Measurements from ENCODE around the gene AGAP9.
"Not testable (repeated sequence)": the region's sequence is repeated elsewhere in the genome, so short reads cannot be mapped to it uniquely, and the experiment has no call there.

AGAP9 gene

DNA sequence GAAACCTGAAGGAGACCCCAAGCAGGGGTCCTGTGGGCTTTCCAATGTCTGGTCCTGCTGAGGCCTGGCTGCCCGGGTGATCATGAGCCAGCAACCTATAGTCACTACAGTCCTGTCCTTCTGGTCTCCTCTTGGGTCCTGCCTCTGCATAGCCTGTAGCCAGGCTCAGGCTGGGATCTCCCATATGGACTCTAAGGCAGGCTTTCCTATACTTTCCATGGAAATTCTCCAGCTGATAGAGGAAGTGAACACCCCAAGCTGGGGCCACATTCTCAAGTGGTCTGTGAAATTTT lies 66.0 kb downstream of the AGAP9 start:
- DNase-seq (ENCODE audit: low spot score) = no peak

DNA sequence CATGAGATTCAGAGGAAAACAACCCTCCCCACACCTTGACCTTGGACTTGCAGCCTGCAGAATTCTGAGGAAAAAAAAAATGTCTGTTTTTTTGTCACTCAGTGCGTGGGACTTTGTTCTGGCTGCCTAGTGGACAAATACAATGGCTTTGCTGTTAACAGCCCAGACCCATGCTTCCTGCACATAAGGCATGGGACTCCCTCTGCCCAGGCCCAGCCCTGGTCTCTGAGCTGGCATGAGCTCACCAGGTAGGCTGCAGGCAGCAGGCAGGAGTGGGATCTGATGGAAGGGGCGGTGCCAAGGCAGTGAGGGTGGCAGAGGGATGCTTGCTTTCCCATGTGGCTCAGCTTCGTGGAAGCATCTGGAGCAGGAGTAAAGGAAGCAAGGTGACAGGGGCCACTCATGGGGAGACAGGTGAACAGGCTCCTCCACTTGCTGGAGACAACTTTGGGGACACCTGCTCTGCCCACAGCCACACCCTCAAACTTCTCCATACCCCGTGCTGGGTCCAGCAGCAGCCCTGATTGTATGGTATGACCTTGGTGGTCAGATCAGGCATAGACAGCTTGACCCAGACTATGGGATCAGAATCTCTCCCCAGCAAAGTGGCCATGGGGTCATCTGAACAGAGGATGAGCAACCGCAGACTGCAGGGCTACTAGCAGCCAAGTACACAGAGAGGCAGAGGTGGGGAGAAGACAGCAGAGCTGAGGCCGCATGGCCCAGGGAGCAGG lies 66.5 kb downstream of the AGAP9 start:
- DNase-seq (ENCODE audit: low spot score) = no peak

DNA sequence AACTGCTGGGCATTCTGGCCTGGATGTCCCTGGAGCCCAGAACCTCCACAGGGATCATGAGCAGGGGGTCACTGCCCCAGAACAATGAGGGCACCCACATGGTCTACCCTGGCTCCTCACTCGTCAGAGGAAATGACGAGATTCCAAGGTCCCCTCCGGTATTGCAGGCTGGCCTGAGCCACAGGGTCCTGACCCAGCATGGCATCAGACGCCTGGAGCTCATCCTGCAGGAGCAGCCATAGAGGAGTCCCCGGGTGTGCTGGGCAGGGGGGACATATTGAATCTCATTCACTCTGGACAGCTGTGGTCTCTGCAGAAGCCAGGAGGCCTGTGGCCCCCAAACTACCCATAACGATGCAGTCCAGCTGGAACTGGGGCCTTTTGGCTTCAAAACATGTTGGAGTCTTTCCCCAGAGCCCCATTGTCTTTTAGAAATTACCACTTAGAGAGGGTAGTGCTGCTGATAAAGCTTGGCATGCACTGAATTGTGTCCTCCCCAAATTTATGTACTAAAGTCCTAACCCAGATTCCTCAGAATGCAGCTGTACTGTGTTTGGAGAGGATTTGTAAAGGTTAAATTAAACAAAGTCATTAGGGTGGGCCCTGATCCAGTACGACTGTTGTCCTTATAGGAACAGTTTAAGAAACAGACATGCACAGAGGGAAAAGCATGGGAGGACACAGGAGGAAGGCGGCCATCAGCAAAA lies 67.2 kb downstream of the AGAP9 start:
- no peak for DNase-seq (ENCODE audit: low spot score)

DNA sequence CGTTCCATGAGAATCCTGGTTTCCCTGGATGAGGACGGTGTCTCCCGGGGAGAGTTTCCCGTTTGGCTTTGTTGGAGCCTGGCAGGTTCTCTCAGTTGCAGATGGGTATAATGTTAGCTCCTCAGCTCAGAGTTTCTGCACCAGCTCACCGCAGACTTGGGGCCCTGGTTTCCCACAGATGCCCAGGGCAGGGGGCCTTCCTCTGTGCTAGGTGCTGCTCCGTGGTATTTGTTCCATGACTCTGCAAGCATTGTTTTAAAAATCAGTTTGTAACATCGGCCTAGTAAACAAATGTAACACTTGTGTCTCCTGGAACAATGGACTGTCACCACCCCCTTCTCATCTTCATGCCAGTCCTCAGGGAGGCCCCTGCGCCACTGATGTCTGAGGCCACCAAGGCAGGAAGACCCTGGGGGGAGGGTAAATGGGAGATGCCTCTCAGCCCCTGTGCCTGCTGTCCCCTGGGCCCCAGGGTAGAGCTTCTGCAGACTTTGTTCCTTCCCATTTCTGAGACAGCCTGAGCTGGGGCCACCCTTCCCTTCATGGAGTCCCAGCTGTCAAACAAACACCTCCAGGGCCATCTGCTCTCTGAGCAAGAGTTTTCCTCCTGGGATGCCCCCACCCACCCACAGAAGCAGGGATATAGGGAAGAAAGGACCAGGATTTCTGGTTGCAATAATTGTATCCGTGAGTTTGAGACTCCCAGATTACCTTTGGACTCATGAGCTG lies 67.9 kb downstream of the AGAP9 start:
- not testable (repeated sequence) for DNase-seq (ENCODE audit: low spot score)

DNA sequence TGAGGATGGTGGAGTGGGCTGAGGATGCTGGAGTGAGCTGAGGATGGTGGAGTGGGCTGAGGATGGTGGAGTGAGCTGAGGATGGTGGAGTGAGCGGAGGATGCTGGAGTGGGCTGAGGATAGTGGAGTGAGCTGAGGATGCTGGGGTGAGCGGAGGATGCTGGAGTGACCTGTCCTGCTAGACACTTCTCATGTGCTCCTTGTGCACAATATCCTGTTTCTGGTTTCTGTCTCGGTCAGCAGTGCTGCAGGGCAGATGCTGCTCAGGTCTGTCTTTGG lies 68.7 kb downstream of the AGAP9 start:
- no peak for DNase-seq (ENCODE audit: low spot score)

DNA sequence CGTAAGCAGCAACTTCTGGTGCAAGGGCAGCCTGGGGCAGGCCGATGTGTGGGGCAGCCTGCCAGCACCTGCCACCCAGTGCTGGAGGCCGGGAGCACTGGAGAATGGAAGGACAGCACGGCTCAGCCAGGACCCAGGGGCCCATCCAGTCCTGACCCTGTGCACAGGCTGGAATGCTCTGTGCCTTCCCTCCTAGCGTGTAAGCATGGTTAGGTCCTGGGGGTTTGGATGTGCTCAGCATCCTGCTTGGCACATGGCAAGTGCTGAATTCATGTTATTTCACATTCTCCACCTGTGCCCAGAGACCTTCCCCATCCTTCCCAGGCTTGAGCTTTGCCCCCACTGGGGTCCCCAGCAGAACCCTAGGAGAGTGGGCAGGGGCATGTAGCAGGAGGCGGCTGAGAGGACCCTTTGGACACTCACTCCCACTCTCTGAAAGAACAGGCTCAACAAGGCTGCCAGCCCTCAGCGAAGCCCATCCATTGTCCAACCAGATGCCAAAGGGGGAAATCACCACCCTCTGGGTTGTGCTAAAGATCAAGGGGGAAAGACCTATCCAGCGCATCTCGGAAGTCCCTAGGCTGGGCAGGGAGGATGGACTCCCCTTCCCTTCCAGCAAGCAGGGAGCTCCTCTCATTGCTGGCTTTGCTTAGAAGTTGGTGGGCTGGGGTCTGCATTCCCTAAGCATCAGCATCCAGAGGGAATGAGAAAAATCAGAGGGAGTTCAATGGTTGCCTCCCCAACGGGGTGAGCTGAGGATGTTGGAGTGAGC lies 69.2 kb downstream of the AGAP9 start:
- DNase-seq (ENCODE audit: low spot score) = no peak

DNA sequence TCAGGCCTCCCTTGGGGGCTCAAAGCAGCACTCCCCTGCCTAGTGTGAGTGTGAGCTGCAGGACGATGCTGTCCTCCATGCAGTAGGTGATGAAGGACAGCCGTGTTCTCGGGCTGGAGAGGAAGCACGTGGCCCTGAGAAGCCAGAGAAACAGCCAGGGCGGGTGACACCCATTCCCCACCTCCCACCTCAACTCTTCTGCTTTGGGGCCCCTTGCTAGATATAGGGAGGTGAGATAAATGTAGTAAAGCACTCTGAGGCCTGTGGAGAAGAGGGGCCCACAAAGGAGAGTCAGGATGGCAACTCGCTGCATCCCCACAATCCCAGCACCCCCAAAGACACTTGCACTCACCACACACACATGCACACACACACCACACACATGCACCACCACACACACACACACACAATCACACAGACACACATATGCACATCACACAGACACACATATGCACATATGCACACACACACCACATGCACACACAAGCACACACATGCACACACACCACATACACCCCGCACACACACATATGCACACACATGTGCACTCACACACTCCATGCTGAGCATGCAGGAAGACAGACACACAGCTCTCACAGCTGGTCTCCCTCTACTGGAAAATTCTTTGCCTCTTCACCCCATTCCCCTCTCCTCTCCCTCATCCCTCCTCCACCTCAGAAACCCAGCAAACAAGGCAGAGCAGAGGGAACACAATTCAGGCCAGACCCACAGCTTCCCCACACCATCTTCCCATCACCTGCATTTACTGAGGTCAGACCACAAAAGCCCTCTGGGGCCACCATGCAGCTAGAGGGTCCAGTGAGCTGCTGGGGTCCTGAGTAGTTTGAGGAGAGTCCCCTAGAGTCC lies 70.1 kb downstream of the AGAP9 start:
- no peak for DNase-seq (ENCODE audit: low spot score)

DNA sequence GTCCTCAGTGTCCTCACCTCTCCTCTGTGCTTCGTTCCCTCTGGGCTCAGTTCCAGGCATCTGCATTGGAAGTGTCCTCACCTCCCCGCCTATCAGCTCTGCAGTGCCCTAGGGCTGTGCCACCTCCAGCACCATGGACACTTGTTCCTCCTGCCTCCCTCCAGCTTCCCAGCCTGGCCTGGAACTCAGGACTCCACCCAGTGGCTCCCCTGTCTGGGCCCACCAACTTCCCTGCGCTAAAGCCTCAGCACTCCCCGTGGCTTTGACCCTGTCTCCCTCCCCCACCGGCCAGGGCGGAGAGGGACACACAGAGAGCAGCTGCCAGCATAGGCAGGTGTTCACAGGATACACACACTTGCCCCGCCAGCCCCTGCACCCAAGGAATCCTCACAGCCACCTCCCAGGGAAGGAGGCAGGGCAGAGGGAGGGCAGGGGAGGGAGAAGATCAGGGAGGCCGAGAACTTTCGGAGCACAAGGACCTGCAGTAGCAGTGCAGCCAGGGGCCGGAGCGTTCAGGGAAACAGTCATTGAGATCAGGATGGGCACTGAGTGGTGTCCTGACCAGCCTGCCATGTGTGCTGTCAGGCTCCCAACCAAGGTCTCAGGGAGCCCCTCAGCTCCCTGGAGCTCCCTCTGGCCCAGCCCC lies 70.8 kb downstream of the AGAP9 start:
- DNase-seq (ENCODE audit: low spot score) = peak; percentile 47

DNA sequence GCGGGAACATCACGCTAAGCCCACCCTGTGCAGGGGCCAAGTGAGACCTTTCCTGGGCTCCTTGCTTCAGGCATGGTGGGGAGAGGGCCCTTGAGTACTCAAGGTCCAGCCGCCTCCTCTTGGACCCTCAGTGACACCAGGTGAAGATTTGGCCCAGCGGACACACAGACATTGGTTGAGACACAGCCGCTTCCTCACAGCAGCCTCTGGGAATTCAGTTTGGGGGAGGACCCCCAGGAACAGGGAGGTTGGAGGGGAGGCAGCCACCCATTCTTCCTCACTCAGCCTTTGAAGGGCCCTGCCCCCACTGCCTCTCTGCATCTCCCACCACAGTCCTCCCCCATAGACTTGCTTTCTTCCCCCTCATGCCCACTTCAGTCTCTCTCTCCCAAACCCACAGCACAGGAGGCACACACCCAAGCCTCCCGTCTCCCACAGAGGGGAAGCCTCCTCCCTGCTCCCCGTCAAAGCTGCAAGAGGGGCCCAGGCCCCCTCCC lies 71.4 kb downstream of the AGAP9 start:
- DNase-seq (ENCODE audit: low spot score) = no peak
